Endothelial cell of umbilical vein (primary cell): ENCODE results near the gene ZNF491. TPM values are rescaled to one million over a fixed set of nuclear protein-coding genes. Genes with fewer than 3 reads are reported as not detected.
A peak's percentile ranks its signal among the peaks of the same experiment; 100 is the strongest.
"Not testable (repeated sequence)": the region's sequence is repeated elsewhere in the genome, so short reads cannot be mapped to it uniquely, and the experiment has no call there.

Experiments used
- BruUV-seq: library from RNA; stranded (reverse); fragments of 400-500 nt; replicated peaks from 2 replicates; lab custom pipeline; 2021; lab: Mats Ljungman, UMichigan
- CTCF ChIA-PET: fragments of 300-600, 350-600 bp; sonication (Branson Sonifier 250); formaldehyde crosslinking; loops from one replicate; lab custom pipeline; 2021; ENCODE audit warnings: antibody characterized with exemption, inconsistent platforms; lab: Charles Lee
- POLR2A ChIA-PET: fragments of 300-600, 350-600 bp; sonication (Branson Sonifier 250); formaldehyde crosslinking; loops from one replicate; lab custom pipeline; 2021; ENCODE audit warnings: antibody characterized with exemption, inconsistent platforms; lab: Charles Lee
- DNase-seq: peaks from one replicate; pipeline ENCODE4 v3.0.0-alpha.2; 2011; ENCODE audit warnings: low read depth, low spot score
- FAIRE-seq: peaks from 2 replicates; lab custom pipeline; 2011; peaks lifted over from hg19 to GRCh38; lab: Jason Lieb, UNC
- H2AFZ ChIP-seq: 2 replicates; pipeline ENCODE4 v1.6.0; 2012; ENCODE audit warnings: low read depth, low read length, control low read depth, inconsistent platforms
- H3K27ac ChIP-seq: 2 replicates; pipeline ENCODE4 v1.5.1; 2011; ENCODE audit warnings: low read depth, mild to moderate bottlenecking, control low read depth, low read length, moderate library complexity; ENCODE audit not compliant: insufficient read depth
- H3K27me3 ChIP-seq, 2 experiments: 2 replicates each; pipeline versions ENCODE4 v1.6.0 to v1.6.1; 2011; ENCODE audit warnings: low read length in 2 of 2, mixed read lengths in 1 of 2; ENCODE audit not compliant: control insufficient read depth in 2 of 2, insufficient read depth in 2 of 2
- H3K36me3 ChIP-seq, 2 experiments: 2 replicates in 1 of 2; 3 replicates in 1 of 2; pipeline ENCODE4 v1.5.1; 2011; ENCODE audit warnings: low read length in 2 of 2, mild to moderate bottlenecking in 1 of 2, moderate library complexity in 1 of 2; ENCODE audit not compliant: control insufficient read depth in 2 of 2, insufficient read depth in 2 of 2; ENCODE audit errors: extremely low read depth in 1 of 2
- H3K4me1 ChIP-seq: 3 replicates; pipeline ENCODE4 v1.5.1; 2011; ENCODE audit warnings: mild to moderate bottlenecking, low read length; ENCODE audit not compliant: control insufficient read depth, insufficient read depth; ENCODE audit errors: extremely low read depth
- H3K4me2 ChIP-seq: 2 replicates; pipeline ENCODE4 v1.6.1; 2011; ENCODE audit warnings: low read length, control low read depth, mixed read lengths; ENCODE audit not compliant: insufficient read depth
- H3K4me3 ChIP-seq, 3 experiments: fragments of 200-600 bp in 1 of 3; sonication (generic), shearing (Covaris generic) in 1 of 3; replicated peaks in 1 of 3; 2 replicates each; pipeline ENCODE4 v1.5.1; 2011 to 2016; ENCODE audit warnings: control low read depth in 3 of 3, low read length in 3 of 3, mild to moderate bottlenecking in 2 of 3, inconsistent platforms in 1 of 3, low read depth in 1 of 3, moderate library complexity in 1 of 3; ENCODE audit not compliant: insufficient read depth in 1 of 3
- H3K79me2 ChIP-seq: 2 replicates; pipeline ENCODE4 v1.6.0; 2012; ENCODE audit warnings: low read length, inconsistent platforms; ENCODE audit not compliant: control insufficient read depth, insufficient read depth
- H3K9ac ChIP-seq: replicated peaks from 2 replicates; pipeline ENCODE3; 2011; ENCODE audit warnings: low read length, control low read depth; ENCODE audit not compliant: insufficient read depth; ENCODE audit errors: extremely low read depth
- H3K9me1 ChIP-seq: replicated peaks from 3 replicates; pipeline ENCODE4 v1.6.0; 2011; ENCODE audit warnings: mild to moderate bottlenecking, low read length; ENCODE audit not compliant: control insufficient read depth, insufficient read depth; ENCODE audit errors: extremely low read depth
- H3K9me3 ChIP-seq: replicated peaks from 2 replicates; pipeline ENCODE4 v1.5.1; 2012; ENCODE audit warnings: low read length, inconsistent platforms; ENCODE audit not compliant: control insufficient read depth, insufficient read depth
- H4K20me1 ChIP-seq: replicated peaks from 2 replicates; pipeline ENCODE3; 2011; ENCODE audit warnings: mild to moderate bottlenecking, low read length; ENCODE audit not compliant: control insufficient read depth, insufficient read depth; ENCODE audit errors: extremely low read depth
- EZH2 ChIP-seq: IDR thresholded peaks from 2 replicates; pipeline ENCODE4 v1.6.1; 2012; ENCODE audit warnings: borderline replicate concordance, low read depth, mild to moderate bottlenecking, moderate library complexity, low read length, inconsistent platforms; ENCODE audit not compliant: severe bottlenecking
- FOS ChIP-seq: IDR thresholded peaks from 2 replicates; pipeline ENCODE4 v1.6.1; 2011; ENCODE audit warnings: mild to moderate bottlenecking, low read length, moderate library complexity, borderline replicate concordance; ENCODE audit not compliant: insufficient read depth
- GATA2 ChIP-seq: IDR thresholded peaks from 2 replicates; pipeline ENCODE4 v1.7.0; 2011; ENCODE audit warnings: low read depth, mild to moderate bottlenecking, moderate library complexity, mixed read lengths, low read length; ENCODE audit not compliant: insufficient read length, insufficient read depth
- JUN ChIP-seq: IDR thresholded peaks from 2 replicates; pipeline ENCODE4 v1.6.1; 2011; ENCODE audit warnings: borderline replicate concordance, low read depth; ENCODE audit not compliant: insufficient read length, insufficient read depth
- MYC ChIP-seq: IDR thresholded peaks from one replicate; pipeline ENCODE4 v1.6.1; 2011; ENCODE audit warnings: mild to moderate bottlenecking, low read depth, low read length
- POLR2A ChIP-seq: IDR thresholded peaks from 2 replicates; pipeline ENCODE4 v1.6.1; 2012; ENCODE audit warnings: low read depth, mild to moderate bottlenecking, control low read depth, low read length
- POLR2AphosphoS5 ChIP-seq: IDR thresholded peaks from 2 replicates; pipeline ENCODE4 v1.6.1; 2012; ENCODE audit warnings: low read depth, mild to moderate bottlenecking, control low read depth, low read length, moderate library complexity; ENCODE audit not compliant: insufficient read depth
- dilution Hi-C: fragments of 300-500 bp; cut with MboI; formaldehyde crosslinking; loops from one replicate; pipeline ENCODE4 v1.15.0; 2019; ENCODE audit warnings: low sequenced_read_pairs; ENCODE audit not compliant: extremely low pct_ligation_motif_present
- intact Hi-C: fragments of 100-400 bp; cut with micrococcal nuclease; formaldehyde crosslinking; loops from one replicate; pipeline ENCODE4 v1.10.0; 2022
- polyA plus RNA-seq, 4 experiments: library from polyadenylated mRNA; depleted of rRNA in 3 of 4; stranded (reverse) in 3 of 4; unstranded in 1 of 4; fragments of >200 nt; gene quantifications; 2 replicates each; pipeline versions ENCODE4 v1.2.1 to v1.2.3, GENCODE V29; 2011 to 2012; ENCODE audit warnings: missing spikeins in 1 of 4
- total RNA-seq: library from RNA; stranded (reverse); gene quantifications from 2 replicates; pipeline ENCODE4 v1.2.3, GENCODE V29; 2021
- TF ChIP-seq, protein P1 (sequence below), 2 donors: IDR thresholded peaks; 1 replicate in 1 of 2; 2 replicates in 1 of 2; pipeline ENCODE4 v1.5.1; 2011; ENCODE audit warnings: low read length in 2 of 2, mild to moderate bottlenecking in 2 of 2, moderate library complexity in 2 of 2, control low read depth in 1 of 2, inconsistent platforms in 1 of 2, low read depth in 1 of 2; ENCODE audit not compliant: insufficient read depth in 1 of 2; ENCODE audit errors: extremely low read depth in 1 of 2
- TF ChIP-seq, protein P2 (sequence below): IDR thresholded peaks from 2 replicates; pipeline ENCODE4 v1.6.1; 2011; ENCODE audit not compliant: insufficient read depth, insufficient read length

Gene ZNF491
- total and polyA plus RNA-seq, 2 donors (not counting 3 experiments of a cell fraction or from before 2014, with no cell fraction given), result 0.55 to 1.1 TPM

DNA sequence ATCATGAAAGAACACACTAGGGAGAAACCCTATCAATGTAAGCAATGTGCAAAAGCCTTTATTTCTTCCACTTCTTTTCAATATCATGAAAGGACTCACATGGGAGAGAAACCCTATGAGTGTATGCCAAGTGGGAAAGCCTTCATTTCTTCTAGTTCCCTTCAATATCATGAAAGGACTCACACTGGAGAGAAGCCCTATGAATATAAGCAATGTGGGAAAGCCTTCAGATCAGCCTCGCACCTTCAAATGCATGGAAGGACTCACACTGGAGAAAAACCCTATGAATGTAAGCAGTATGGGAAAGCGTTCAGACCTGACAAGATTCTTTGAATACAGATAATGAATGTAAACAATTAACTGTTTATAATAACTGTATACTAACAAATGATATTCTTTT is 35.2 kb downstream of the ZNF491 start:
- H4K20me1 ChIP-seq, result no peaks in the 10 kb centered on the region
- H3K4me3 ChIP-seq, result no peak overlapping the region
- ChIA-PET POLR2A (interaction anchor here (0.6 kb wide), 1 partner anchor 29 kb away, joined by 7 read pairs; no protein-coding TSS in a partner anchor), CTCF (no interaction called here)
- intact Hi-C loops (no loop called here), dilution Hi-C loops (no loop called here)
- no peak overlapping the region for H3K27ac ChIP-seq
- H3K9me1 ChIP-seq, result no peaks in the 10 kb centered on the region
- no peaks in the 10 kb centered on the region for H3K27me3 ChIP-seq
- H3K4me2 ChIP-seq, result no peak overlapping the region
- FAIRE-seq, result peak; percentile 55
- peaks cover 15% of the 10 kb centered on the region for H3K9me3 ChIP-seq
- DNase-seq, result no peak
- H3K9ac ChIP-seq, result no peak overlapping the region
- H2AFZ ChIP-seq, result no peak overlapping the region
- H3K36me3 ChIP-seq, result peaks cover 3 to 8% of the 10 kb centered on the region in 2 experiments
- no peaks in the 10 kb centered on the region for H3K79me2 ChIP-seq
- TF ChIP-seq GATA2 (no peak), JUN (no peak), MYC (no peak), POLR2A (no peak), FOS (no peak), POLR2AphosphoS5 (no peak), EZH2 (no peak)
- TF ChIP-seq, protein P1, sequence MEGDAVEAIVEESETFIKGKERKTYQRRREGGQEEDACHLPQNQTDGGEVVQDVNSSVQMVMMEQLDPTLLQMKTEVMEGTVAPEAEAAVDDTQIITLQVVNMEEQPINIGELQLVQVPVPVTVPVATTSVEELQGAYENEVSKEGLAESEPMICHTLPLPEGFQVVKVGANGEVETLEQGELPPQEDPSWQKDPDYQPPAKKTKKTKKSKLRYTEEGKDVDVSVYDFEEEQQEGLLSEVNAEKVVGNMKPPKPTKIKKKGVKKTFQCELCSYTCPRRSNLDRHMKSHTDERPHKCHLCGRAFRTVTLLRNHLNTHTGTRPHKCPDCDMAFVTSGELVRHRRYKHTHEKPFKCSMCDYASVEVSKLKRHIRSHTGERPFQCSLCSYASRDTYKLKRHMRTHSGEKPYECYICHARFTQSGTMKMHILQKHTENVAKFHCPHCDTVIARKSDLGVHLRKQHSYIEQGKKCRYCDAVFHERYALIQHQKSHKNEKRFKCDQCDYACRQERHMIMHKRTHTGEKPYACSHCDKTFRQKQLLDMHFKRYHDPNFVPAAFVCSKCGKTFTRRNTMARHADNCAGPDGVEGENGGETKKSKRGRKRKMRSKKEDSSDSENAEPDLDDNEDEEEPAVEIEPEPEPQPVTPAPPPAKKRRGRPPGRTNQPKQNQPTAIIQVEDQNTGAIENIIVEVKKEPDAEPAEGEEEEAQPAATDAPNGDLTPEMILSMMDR (IDR thresholded peaks at IDR 0.05; ENCODE audit: extremely low read depth in 1 of 2, insufficient read depth in 1 of 2, low read depth in 1 of 2, low read length in 2 of 2), result no peak
- TF ChIP-seq, protein P2, sequence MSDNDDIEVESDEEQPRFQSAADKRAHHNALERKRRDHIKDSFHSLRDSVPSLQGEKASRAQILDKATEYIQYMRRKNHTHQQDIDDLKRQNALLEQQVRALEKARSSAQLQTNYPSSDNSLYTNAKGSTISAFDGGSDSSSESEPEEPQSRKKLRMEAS, result no peak
- no TSS peak for BruUV-seq
- no peaks in the 10 kb centered on the region for H3K4me1 ChIP-seq

GRCh38 chr19:11835626-11836066 is 37.3 kb downstream of the ZNF491 start:
- H4K20me1 ChIP-seq, H3K9me1 ChIP-seq, POLR2A ChIA-PET, H3K36me3 ChIP-seq, H3K4me1 ChIP-seq, intact Hi-C loops, CTCF ChIA-PET, BruUV-seq, H3K4me2 ChIP-seq, FAIRE-seq, H3K27me3 ChIP-seq, dilution Hi-C loops, H3K4me3 ChIP-seq, H3K27ac ChIP-seq, H3K79me2 ChIP-seq, H3K9ac ChIP-seq, DNase-seq, H2AFZ ChIP-seq: not testable (repeated sequence)
- H3K9me3 ChIP-seq, result peaks cover 15% of the 10 kb centered on the region
